GM18505 (cell line): Measurements from ENCODE around the gene LAMA2.

Source experiments
- ATAC-seq: cut with Tn5 transposase; IDR thresholded peaks from one replicate; pipeline ENCODE4 v1.9.1; 2021; ENCODE audit not compliant: unreplicated experiment
- POLR2A ChIP-seq: IDR thresholded peaks from 4 replicates; pipeline ENCODE4 v1.6.1; 2011; ENCODE audit warnings: borderline replicate concordance; ENCODE audit not compliant: insufficient read depth, insufficient read length; ENCODE audit errors: extremely low read depth

Gene LAMA2

DNA sequence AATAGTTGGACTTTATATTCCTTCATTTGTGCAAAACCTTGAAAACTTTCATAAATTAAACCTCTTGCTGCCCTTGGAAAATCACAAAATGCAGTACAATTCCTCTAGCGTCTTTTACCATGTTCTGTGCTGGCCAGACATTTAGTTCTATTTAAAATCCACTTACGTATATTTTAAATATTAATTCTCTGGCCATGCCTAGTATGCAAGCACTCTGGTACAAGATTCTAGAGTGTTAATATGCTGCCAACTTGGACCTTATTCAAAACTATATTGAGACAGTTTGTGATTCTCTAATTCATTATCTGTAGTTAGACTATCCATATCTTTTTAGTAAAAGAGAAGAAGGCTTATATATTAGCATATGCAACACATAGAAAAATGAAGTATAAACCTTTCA is 498.9 kb downstream of the LAMA2 start:
- TF ChIP-seq POLR2A: no peak
- ATAC-seq: no peak

DNA sequence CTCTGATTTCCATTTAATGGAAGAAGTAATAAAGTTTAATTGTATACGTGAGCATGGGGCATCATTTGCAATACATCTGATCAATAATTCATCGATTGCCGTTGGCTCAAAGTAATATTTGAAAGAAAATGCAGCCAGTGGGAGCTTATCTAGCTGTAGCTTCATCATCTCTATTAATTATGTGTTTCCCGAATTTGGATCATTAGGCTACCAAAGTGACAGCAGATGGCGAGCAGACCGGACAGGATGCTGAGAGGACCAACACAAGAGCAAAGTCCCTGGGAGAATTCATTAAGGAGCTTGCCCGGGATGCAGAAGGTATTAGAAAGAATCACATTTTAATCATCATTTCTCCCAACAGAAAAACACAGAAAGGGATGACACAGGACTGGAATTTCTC is 500.0 kb downstream of the LAMA2 start:
- no peak for TF ChIP-seq POLR2A
- no peak for ATAC-seq

DNA sequence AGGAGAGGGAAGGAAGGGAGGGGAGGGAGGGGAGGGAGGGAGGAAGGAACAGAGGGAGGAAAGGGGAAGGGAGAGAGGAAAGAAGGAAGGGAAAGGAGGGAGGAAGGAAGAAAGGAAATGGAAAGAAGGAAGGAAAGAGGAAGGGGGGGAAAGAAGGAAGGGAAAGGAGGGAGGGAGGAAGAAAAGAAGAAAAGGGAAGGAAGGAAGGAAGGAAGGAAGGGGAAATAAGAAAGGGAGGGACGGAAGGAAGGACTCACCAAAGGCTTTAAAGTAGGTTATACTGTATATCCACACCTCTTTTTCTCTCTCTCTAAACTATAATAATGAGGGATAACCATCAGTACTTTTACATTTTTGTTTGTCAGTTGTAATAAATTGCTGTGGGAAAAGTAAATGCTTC is 502.2 kb downstream of the LAMA2 start:
- TF ChIP-seq POLR2A: no peak
- no peak for ATAC-seq

DNA sequence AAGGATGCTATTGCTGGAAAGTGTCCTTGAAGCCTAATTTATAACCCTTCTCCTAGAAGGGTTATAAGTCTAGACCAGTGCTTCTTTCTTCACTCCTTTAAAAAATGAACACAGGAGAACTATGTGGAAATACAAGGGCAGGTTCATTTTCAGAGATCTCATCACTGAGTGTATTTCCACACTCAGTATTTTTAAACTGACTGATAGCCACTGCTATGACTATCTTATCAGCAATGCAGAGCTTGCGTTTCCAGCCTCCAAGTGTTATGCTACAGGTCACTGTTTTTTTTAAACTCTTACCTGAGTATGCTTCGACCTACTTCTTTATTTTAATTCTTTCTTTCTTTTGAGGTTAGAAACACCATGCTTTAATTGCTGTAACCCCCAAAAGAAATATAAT is 508.0 kb downstream of the LAMA2 start:
- no peak for TF ChIP-seq POLR2A
- no peak for ATAC-seq

DNA sequence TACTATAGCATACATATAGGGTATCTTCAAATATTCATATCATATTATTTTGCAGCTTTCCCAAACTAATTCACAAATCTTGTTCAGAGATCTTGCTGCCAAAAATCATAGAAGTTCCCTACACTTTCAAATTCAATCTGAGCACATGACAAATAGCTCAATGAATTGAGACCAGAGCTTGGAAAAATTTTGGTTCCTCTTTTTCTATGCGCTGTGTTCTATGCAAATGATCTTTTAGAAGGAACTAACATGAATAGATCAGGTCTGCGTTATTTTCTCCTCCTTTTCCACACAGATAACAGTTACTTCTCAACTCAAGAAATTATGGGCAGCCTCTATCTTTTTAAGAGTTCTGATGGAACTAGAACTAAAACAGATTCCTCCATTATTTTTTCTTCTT is 510.7 kb downstream of the LAMA2 start:
- no peak for TF ChIP-seq POLR2A

DNA sequence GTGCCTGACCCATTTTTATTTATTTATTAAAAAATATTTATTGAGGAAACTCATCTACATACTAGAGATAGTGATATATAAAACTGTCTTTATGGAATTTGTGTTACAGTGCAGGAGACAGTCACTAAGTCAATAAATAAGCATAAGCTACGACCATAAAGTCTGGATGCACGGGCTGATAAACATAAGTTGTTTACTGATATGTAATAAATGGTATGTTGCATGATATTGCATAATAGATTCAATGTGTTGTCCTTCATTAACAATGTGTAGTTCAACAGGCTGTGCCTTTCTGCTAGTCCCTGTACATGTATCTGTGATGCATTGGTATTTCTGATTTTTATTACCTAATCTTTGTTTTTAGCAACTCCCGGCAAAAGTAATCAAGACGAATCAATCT is 515.8 kb downstream of the LAMA2 start:
- ATAC-seq: no peak
- TF ChIP-seq POLR2A: no peak

More for the DNA sequence above, 510.7 kb downstream of the LAMA2 start:
- ATAC-seq: peak; percentile 87

DNA sequence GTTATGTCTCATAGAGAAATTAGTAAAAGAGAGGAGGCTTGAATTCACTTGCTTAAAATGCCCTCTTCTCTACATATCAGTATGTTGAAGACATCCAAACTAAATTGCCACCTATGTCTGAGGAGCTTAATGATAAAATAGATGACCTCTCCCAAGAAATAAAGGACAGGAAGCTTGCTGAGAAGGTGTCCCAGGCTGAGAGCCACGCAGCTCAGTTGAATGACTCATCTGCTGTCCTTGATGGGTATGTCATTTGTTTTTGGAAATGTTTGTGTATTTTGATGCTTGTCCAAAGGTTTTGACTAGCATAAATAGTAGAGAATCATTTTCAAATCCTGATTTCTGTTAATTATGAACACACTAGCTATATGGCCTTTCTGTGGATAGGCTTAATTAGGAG is 519.3 kb downstream of the LAMA2 start:
- ATAC-seq: no peak
- TF ChIP-seq POLR2A: no peak

DNA sequence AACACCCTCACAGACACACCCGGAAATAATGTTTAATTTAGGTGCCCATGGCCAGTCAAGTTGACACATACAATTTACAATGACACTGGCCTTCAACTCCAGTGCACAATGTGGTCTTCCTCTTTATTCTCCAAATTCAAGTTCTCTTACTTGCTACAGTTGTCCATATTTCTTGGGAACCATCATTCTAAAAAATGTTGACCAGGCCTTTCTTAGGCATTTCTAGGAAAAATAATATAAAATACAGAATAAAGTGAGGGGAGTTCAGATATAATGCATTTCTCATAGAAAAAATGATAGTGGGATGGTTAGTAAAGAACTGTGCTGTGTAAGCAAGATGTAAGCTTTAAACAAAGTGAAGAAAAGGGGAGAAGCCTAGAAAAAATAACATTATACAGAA is 528.2 kb downstream of the LAMA2 start:
- no peak for ATAC-seq
- no peak for TF ChIP-seq POLR2A

DNA sequence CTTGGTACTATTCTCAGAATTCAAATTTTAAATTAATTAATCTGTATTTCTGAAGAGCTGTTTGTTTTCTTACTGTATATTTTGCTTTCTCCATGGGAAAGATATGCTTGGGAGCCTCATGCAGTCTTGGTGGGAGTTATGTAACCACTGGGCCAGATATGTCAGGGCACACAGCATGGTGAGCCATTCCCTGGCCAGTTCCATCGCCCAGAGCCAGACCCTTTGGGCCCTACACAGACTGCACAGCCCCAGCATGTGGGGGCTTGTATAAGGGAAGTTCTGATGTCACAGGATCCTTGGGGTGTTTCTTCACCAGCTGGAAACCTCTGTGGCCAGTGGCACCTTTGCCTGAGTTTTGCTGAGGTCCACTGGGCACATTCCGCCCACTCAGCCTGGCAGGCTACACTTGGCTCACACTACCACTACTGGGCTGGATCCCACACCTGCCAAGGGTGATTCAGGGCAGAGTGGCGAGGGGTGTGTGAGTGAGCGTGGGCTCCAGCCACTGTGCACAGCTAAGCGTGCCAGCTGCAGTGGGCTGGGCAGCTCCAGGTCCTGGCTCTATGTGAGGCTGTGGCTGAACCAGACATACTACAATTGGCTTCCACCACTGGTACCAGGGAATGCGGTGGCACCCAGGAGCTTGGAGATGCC is 533.5 kb downstream of the LAMA2 start:
- no peak for ATAC-seq
- TF ChIP-seq POLR2A: no peak

DNA sequence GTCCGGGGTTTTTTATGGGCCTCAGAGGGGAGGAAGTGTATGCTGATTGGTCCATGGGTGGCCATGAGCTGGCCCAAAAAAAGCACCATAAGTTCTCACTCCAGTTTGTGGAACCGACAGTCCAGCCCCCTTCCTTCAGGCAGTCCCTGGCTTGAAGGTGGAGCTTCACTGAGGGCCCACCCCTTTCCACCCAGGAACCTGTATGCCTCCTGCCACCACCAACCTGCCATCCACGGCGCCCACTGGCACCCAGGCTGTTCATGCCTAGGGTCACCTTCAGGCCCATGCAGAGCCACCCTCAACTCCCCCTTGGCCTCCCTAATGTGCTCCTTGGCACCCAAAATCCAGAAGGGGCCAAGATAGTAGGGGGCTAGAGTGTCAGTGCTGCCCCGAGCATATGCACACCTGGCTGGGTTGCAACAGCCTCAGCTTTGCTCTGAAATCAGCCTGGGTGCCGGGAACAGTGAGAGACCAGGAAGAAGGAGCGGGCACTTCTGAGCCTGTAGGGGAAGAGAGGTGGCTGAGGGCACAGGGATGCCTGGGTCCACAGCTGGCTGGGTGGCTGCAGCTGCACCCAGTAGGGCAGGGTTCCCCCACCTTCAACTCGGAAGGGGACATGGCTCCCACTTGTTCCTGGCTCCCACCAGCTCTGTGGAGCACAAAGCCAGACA is 534.6 kb downstream of the LAMA2 start:
- no peak for TF ChIP-seq POLR2A
- no peak for ATAC-seq

DNA sequence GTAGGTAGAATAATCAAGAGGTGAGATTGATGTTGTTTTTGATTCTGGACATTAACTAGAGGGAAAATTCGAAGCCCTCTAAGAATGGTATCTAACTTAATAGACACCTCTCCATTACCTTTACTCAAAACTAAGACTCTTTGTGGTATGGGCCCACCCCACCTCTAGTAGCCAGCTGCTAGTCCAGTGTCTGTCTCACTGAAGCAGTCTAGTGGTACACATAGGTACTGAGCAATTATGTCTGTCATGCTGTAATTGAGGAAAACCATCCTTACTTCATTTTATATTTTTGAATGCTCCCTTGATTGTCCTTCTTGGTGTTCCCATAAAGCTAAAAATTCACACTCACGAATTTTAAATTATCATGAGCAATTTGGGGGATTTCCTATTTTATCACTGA is 536.4 kb downstream of the LAMA2 start:
- TF ChIP-seq POLR2A: no peak
- ATAC-seq: no peak

DNA sequence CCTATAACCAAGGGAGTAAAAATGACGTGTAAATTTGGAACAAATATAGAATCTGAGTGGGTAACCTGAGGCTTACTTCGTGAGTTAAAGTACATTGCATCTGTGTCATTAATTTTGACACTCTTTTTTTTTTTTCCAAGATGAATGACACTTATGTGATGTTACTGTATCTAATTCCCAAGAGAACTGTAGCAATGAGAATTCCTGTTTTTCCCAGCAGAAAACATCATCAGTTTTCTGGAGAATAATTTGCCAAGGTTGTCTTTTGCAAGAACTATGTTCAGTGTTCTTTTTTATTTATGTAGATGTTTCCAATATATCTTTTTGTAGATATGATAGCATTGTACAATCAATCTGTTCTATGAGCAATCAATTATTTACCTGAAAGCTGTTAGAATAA is 543.4 kb downstream of the LAMA2 start:
- TF ChIP-seq POLR2A: no peak
- ATAC-seq: no peak

DNA sequence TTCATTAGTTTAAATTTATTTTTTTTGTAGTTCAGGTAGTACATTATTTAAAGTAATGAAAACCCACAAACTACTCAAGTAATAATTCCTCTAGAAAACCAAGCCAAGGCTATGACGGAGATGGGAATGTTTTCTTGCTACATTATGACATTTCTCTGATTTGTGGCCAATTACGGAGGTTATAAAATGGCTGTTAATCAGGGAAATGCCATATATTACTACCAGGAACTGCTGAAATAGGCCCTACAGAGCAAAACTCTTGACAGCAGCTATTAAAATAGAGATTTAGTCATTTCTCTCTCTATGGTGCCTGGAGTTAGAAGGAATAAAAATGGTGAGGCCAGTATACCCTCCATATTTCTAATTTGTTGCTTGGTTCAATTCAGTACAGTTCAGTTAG is 547.0 kb downstream of the LAMA2 start:
- ATAC-seq: no peak
- no peak for TF ChIP-seq POLR2A

DNA sequence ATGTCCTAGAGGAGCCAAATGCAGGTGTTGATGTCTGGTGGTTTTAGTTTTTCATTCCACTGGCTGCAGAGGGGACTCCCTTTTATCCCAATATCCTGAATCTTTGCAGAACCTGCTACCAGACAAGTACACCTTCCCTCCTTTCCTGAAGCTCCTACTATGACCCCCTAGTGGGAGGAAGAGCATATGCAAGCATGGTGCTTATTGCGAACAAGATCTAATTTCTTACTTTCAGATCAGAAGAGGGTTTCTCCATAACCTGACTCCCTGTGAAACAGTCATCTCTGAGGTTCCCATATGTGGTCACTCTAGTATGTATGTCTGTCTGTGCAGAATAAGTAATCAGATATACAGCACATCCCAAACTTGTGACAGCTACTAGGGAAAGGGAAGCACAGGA is 549.8 kb downstream of the LAMA2 start:
- no peak for TF ChIP-seq POLR2A
- ATAC-seq: no peak
